HCT116 (cell line): ENCODE data around the gene ANKRD44. TPM values are rescaled to one million over a fixed set of nuclear protein-coding genes. Genes with fewer than 3 reads are reported as not detected.

Source experiments
- ATAC-seq: fragments of 200-7000 bp; cut with Tn5 transposase; 2 replicates; pipeline ENCODE4 v1.9.1; 2020; ENCODE audit warnings: mild to moderate bottlenecking, moderate library complexity
- BruUV-seq: library from RNA; stranded (reverse); fragments of 400-500 nt; replicated peaks from 2 replicates; lab custom pipeline; 2021; lab: Mats Ljungman, UMichigan
- CTCF ChIA-PET: fragments of 300-600 bp; sonication (Branson Sonifier 250); formaldehyde crosslinking; loops from one replicate; lab custom pipeline; 2021; ENCODE audit warnings: antibody characterized with exemption; lab: Charles Lee
- POLR2A ChIA-PET: fragments of 300-600, 350-600 bp; sonication (Branson Sonifier 250); formaldehyde crosslinking; loops from one replicate; lab custom pipeline; 2021; ENCODE audit warnings: antibody characterized with exemption; lab: Charles Lee
- RAD21 ChIA-PET, 2 experiments: fragments of 300-600 bp; sonication (Branson Sonifier 250); formaldehyde crosslinking; loops; one replicate each; lab custom pipeline; 2023; ENCODE audit warnings: low total read pairs in 2 of 2; ENCODE audit not compliant: uncharacterized antibody in 2 of 2, unreplicated experiment in 2 of 2, low non-redundant PET in 1 of 2; lab: Charles Lee
- DNase-seq: peaks from one replicate; pipeline ENCODE4 v3.0.0-alpha.2; 2010; ENCODE audit warnings: low read depth, low spot score
- H2AFZ ChIP-seq: fragments of 200-600 bp; shearing (Covaris generic), sonication (generic); 2 replicates; pipeline ENCODE4 v1.6.1; 2017; ENCODE audit warnings: low read depth, mixed run types, mixed read lengths, antibody characterized with exemption, low read length; ENCODE audit not compliant: poor library complexity, severe bottlenecking
- H3K27ac ChIP-seq: 2 replicates; pipeline ENCODE4 v1.5.1; 2012; ENCODE audit warnings: low read depth, low read length
- H3K27me3 ChIP-seq: fragments of 200-600 bp; sonication (generic); 2 replicates; pipeline ENCODE4 v1.6.1; 2016; ENCODE audit warnings: mixed run types, low read length, mixed read lengths; ENCODE audit not compliant: insufficient read depth
- H3K36me3 ChIP-seq, 2 experiments: fragments of 200-500 bp in 1 of 2; fragments of 200-600 bp in 1 of 2; sonication (Bioruptor generic) in 1 of 2; sonication (generic) in 1 of 2; 2 replicates each; pipeline versions ENCODE4 v1.5.1 to v1.6.1; 2014 to 2016; ENCODE audit warnings: low read length in 2 of 2, inconsistent platforms in 1 of 2, mixed read lengths in 1 of 2, mixed run types in 1 of 2; ENCODE audit not compliant: insufficient read depth in 2 of 2, control insufficient read depth in 1 of 2
- H3K4me1 ChIP-seq, 2 experiments: fragments of 200-600 bp in 1 of 2; sonication (generic) in 1 of 2; 2 replicates each; pipeline versions ENCODE4 v1.5.1 to v1.6.1; 2012 to 2017; ENCODE audit warnings: low read length in 2 of 2, inconsistent platforms in 1 of 2, mild to moderate bottlenecking in 1 of 2, mixed read lengths in 1 of 2, mixed run types in 1 of 2, moderate library complexity in 1 of 2; ENCODE audit not compliant: insufficient read depth in 2 of 2, control insufficient read depth in 1 of 2
- H3K4me2 ChIP-seq: fragments of 200-600 bp; sonication (generic); 2 replicates; pipeline ENCODE4 v1.6.1; 2017; ENCODE audit warnings: mixed run types, low read length, mixed read lengths
- H3K4me3 ChIP-seq, 2 experiments: fragments of 200-600 bp in 1 of 2; sonication (generic) in 1 of 2; replicated peaks in 1 of 2; 2 replicates each; pipeline ENCODE4 v1.5.1; 2011 to 2016; ENCODE audit warnings: low read length in 2 of 2, control low read depth in 1 of 2, low read depth in 1 of 2, mild to moderate bottlenecking in 1 of 2, mixed read lengths in 1 of 2, mixed run types in 1 of 2
- H3K79me2 ChIP-seq: fragments of 200-600 bp; sonication (generic); 2 replicates; pipeline ENCODE4 v1.6.1; 2017; ENCODE audit warnings: mild to moderate bottlenecking, mixed run types, low read length, moderate library complexity, mixed read lengths; ENCODE audit not compliant: insufficient read depth
- H3K9ac ChIP-seq: fragments of 200-600 bp; sonication (generic); 2 replicates; pipeline ENCODE4 v1.6.1; 2016; ENCODE audit warnings: low read length, mixed read lengths
- H3K9me2 ChIP-seq: fragments of 200-600 bp; sonication (generic), shearing (Covaris generic); 2 replicates; pipeline ENCODE4 v1.6.1; 2017; ENCODE audit warnings: mixed run types, mild to moderate bottlenecking, moderate library complexity; ENCODE audit not compliant: insufficient read depth
- H3K9me3 ChIP-seq, 2 experiments: fragments of 200-500 bp in 1 of 2; fragments of 200-600 bp in 1 of 2; sonication (Bioruptor generic) in 1 of 2; sonication (generic) in 1 of 2; 2 replicates each; pipeline ENCODE4 v1.6.1; 2014 to 2017; ENCODE audit warnings: low read length in 2 of 2, mixed read lengths in 2 of 2, inconsistent platforms in 1 of 2, low read depth in 1 of 2, mild to moderate bottlenecking in 1 of 2, mixed run types in 1 of 2, moderate library complexity in 1 of 2; ENCODE audit not compliant: control insufficient read depth in 1 of 2, insufficient read depth in 1 of 2
- H4K20me1 ChIP-seq: fragments of 200-600 bp; sonication (generic), shearing (Covaris generic); 2 replicates; pipeline ENCODE4 v1.6.1; 2017; ENCODE audit warnings: mixed run types, mild to moderate bottlenecking, moderate library complexity; ENCODE audit not compliant: insufficient read depth
- CBX3 ChIP-seq: IDR thresholded peaks from 2 replicates; pipeline ENCODE4 v1.6.1; 2012; ENCODE audit warnings: low read depth
- CEBPB ChIP-seq: IDR thresholded peaks from 2 replicates; pipeline ENCODE4 v1.6.1; 2012; ENCODE audit warnings: low read depth
- EGR1 ChIP-seq: IDR thresholded peaks from 2 replicates; pipeline ENCODE4 v1.6.1; 2012; ENCODE audit warnings: low read depth
- ELF1 ChIP-seq: IDR thresholded peaks from 2 replicates; pipeline ENCODE4 v1.6.1; 2012; ENCODE audit warnings: low read depth, borderline replicate concordance
- FOSL1 ChIP-seq: IDR thresholded peaks from 2 replicates; pipeline ENCODE4 v1.6.1; 2012; ENCODE audit warnings: low read depth
- POLR2A ChIP-seq: IDR thresholded peaks from 2 replicates; pipeline ENCODE4 v1.7.0; 2011; ENCODE audit warnings: borderline replicate concordance; ENCODE audit not compliant: insufficient read depth, insufficient read length; ENCODE audit errors: extremely low read depth
- POLR2AphosphoS5 ChIP-seq: IDR thresholded peaks from 2 replicates; pipeline ENCODE4 v1.6.1; 2011; ENCODE audit warnings: mild to moderate bottlenecking, low read depth, low read length, moderate library complexity
- SP1 ChIP-seq: IDR thresholded peaks from 2 replicates; pipeline ENCODE4 v1.6.1; 2012; ENCODE audit warnings: low read depth
- SRF ChIP-seq: IDR thresholded peaks from 2 replicates; pipeline ENCODE4 v1.6.1; 2012; ENCODE audit warnings: low read depth
- ZNF274 ChIP-seq: fragments of 200-500 bp; sonication (Bioruptor generic); IDR thresholded peaks from 2 replicates; pipeline ENCODE4 v1.6.1; 2014; ENCODE audit warnings: mild to moderate bottlenecking, low read depth, low read length, inconsistent platforms
- intact Hi-C: fragments of 100-400 bp; cut with micrococcal nuclease; formaldehyde crosslinking; loops from 2 replicates; pipeline ENCODE4 v1.10.0; 2022
- total RNA-seq: library from RNA; stranded (reverse); gene quantifications from one replicate; pipeline ENCODE4 v1.2.1, GENCODE V29; 2021; ENCODE audit not compliant: unreplicated experiment
- TF ChIP-seq, protein P1 (sequence below): IDR thresholded peaks from 2 replicates; pipeline ENCODE4 v1.6.1; 2012
- TF ChIP-seq, protein P2 (sequence below): IDR thresholded peaks from 2 replicates; pipeline ENCODE4 v1.6.1; 2011; ENCODE audit warnings: mild to moderate bottlenecking, low read length, moderate library complexity; ENCODE audit not compliant: insufficient replicate concordance; ENCODE audit errors: extremely low read depth
- TF ChIP-seq, protein P3 (sequence below): IDR thresholded peaks from 2 replicates; pipeline ENCODE4 v1.6.1; 2012; ENCODE audit warnings: low read depth

ANKRD44 gene
- total RNA-seq, 1 experiment from 2014 or later = 2.7 TPM

DNA sequence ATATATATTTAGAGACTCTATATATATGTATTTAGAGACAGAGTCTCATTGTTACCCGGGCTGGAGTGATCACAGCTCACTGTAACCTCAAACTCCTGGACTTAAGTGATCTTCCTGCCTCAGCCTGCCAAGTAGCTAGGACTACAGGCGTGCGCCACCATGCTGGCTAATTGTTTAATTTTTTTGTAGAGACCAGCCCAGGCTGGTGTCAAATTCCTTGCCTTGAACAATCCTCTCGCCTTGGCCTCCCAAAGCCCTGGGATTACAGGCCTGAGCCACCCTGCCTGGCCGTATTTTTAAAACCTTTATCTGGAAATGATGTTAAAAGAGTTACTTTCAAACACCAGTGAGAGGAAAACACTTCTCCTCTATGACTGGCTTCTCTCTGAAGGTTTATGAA lies 353.1 kb downstream of the ANKRD44 start:
- no peak overlapping the region for H2AFZ ChIP-seq
- H3K27ac ChIP-seq = no peak overlapping the region
- POLR2A ChIA-PET = no interaction called here

More for the DNA sequence above, 353.1 kb downstream of the ANKRD44 start:
- no peaks in the 10 kb centered on the region for H3K4me1 ChIP-seq
- no peak overlapping the region for H3K9ac ChIP-seq
- H3K9me3 ChIP-seq = no peaks in the 10 kb centered on the region
- DNase-seq (no peak), ATAC-seq (no peak)
- H4K20me1 ChIP-seq = no peaks in the 10 kb centered on the region
- no peak overlapping the region for H3K4me2 ChIP-seq
- TF ChIP-seq CEBPB (no peak), POLR2AphosphoS5 (no peak), EGR1 (no peak), CBX3 (no peak), FOSL1 (no peak), SRF (no peak), ZNF274 (no peak), SP1 (no peak), ELF1 (no peak), POLR2A (no peak)
- TF ChIP-seq, protein P1, sequence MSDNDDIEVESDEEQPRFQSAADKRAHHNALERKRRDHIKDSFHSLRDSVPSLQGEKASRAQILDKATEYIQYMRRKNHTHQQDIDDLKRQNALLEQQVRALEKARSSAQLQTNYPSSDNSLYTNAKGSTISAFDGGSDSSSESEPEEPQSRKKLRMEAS = no peak
- TF ChIP-seq, protein P2, sequence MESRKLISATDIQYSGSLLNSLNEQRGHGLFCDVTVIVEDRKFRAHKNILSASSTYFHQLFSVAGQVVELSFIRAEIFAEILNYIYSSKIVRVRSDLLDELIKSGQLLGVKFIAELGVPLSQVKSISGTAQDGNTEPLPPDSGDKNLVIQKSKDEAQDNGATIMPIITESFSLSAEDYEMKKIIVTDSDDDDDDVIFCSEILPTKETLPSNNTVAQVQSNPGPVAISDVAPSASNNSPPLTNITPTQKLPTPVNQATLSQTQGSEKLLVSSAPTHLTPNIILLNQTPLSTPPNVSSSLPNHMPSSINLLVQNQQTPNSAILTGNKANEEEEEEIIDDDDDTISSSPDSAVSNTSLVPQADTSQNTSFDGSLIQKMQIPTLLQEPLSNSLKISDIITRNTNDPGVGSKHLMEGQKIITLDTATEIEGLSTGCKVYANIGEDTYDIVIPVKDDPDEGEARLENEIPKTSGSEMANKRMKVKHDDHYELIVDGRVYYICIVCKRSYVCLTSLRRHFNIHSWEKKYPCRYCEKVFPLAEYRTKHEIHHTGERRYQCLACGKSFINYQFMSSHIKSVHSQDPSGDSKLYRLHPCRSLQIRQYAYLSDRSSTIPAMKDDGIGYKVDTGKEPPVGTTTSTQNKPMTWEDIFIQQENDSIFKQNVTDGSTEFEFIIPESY = no peak
- TF ChIP-seq, protein P3, sequence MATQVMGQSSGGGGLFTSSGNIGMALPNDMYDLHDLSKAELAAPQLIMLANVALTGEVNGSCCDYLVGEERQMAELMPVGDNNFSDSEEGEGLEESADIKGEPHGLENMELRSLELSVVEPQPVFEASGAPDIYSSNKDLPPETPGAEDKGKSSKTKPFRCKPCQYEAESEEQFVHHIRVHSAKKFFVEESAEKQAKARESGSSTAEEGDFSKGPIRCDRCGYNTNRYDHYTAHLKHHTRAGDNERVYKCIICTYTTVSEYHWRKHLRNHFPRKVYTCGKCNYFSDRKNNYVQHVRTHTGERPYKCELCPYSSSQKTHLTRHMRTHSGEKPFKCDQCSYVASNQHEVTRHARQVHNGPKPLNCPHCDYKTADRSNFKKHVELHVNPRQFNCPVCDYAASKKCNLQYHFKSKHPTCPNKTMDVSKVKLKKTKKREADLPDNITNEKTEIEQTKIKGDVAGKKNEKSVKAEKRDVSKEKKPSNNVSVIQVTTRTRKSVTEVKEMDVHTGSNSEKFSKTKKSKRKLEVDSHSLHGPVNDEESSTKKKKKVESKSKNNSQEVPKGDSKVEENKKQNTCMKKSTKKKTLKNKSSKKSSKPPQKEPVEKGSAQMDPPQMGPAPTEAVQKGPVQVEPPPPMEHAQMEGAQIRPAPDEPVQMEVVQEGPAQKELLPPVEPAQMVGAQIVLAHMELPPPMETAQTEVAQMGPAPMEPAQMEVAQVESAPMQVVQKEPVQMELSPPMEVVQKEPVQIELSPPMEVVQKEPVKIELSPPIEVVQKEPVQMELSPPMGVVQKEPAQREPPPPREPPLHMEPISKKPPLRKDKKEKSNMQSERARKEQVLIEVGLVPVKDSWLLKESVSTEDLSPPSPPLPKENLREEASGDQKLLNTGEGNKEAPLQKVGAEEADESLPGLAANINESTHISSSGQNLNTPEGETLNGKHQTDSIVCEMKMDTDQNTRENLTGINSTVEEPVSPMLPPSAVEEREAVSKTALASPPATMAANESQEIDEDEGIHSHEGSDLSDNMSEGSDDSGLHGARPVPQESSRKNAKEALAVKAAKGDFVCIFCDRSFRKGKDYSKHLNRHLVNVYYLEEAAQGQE = no peak
- H3K36me3 ChIP-seq = no peaks in the 10 kb centered on the region
- H3K4me3 ChIP-seq = no peak overlapping the region
- CTCF ChIA-PET = no interaction called here
- H3K27me3 ChIP-seq = no peaks in the 10 kb centered on the region
- H3K9me2 ChIP-seq = no peaks in the 10 kb centered on the region
- BruUV-seq = no TSS peak
- RAD21 ChIA-PET = no interaction called here
- intact Hi-C loops = no loop called here
- no peaks in the 10 kb centered on the region for H3K79me2 ChIP-seq
